NCI-H2196 treated with DMSO at 0.1 percent for 48 hours (cell line): ENCODE data around the gene KCNK15.
"Not testable (repeated sequence)": the region's sequence is repeated elsewhere in the genome, so short reads cannot be mapped to it uniquely, and the experiment has no call there.

Source experiments
- DNase-seq: peaks from one replicate; lab custom pipeline; 2025; ENCODE audit not compliant: unreplicated experiment; lab: John Stamatoyannopoulos, UW

The KCNK15 gene

DNA sequence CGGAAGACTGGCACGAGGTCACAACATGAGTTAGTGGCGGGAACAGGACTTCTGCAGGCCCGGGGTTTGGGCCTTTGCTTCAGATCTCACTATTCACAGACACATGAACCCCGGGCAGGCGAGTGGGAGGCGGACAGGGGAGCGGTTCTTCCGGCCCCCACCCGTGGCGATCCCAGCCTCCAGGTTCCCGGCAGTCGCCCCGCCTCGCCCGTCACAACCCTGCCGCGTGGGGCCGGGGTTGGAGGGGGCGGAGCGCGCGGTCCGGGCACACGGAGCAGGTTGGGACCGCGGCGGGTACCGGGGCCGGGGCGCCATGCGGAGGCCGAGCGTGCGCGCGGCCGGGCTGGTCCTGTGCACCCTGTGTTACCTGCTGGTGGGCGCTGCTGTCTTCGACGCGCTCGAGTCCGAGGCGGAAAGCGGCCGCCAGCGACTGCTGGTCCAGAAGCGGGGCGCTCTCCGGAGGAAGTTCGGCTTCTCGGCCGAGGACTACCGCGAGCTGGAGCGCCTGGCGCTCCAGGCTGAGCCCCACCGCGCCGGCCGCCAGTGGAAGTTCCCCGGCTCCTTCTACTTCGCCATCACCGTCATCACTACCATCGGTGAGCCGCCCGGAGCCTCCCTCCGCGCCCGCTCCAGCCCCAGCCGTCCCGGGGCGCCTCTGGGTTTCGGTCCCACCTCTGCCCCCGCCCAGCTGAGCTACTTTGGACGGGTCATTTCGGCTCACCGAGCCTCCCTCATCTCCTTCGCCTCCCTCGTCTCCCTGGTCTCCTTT lies at the start of gene KCNK15:
TSS of gene KCNK15 (plus strand) at position 268 of the 769 bp plus-strand sequence. CDS start at position 314, 46 bp downstream.
- no peak for DNase-seq

DNA sequence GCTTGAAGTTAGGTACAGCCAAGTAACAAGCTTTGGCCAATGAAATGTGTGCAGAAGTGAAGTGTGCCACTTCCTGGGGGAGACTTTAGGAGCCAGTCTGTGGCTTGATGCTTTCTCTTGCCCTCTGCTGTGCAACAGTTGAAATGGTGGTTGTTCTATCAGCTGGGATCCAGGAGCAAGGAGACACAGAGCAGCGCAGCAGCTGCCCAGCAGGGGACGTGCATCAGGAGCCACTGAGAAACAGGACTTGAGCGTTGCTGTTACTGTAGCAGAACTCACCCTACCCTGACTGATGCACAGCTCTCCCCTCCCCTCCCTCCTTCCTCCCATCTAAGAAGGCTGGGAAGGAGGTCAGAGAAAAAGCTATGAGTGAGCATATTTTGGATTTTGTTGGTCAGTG lies 49.4 kb upstream of the KCNK15 start:
- DNase-seq = no peak

DNA sequence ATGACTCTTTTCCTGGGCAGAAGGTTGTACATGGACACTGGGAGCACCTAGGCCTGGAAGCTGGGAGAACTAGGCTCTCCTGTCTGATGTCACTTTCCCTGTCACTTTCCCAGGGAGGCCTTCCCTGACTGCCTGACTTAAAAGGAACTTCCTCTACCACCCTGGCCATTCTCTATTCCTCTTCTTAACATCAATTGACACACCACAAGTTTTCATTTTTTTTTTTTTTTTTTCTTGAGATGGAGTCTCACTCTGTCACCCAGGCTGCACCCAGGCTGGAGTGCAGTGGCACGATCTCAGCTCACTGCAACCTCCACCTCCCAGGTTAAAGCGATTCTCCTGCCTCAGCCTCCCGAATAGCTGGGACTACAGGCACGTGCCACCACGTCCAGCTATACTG lies 48.6 kb upstream of the KCNK15 start:
- DNase-seq = not testable (repeated sequence)

DNA sequence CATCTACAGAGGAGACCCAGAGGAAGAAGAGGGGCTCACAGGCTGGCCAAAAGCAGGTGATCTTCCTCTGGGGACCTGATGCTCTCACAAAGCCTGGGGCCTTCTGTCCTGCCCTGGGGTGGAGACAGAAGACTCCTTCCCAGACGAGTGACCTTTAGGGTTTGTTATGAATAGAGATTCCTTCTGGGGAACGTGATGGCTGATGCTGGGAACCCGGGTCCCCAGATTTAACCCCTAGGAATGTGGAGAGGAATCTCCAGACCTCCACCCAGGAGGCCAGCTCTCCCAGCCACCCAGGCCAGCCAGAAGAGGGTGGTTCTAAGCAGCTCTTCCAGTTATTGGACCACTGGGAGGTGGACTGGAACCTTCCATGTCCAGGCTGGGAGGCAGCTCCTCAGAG lies 47.3 kb upstream of the KCNK15 start:
- no peak for DNase-seq

DNA sequence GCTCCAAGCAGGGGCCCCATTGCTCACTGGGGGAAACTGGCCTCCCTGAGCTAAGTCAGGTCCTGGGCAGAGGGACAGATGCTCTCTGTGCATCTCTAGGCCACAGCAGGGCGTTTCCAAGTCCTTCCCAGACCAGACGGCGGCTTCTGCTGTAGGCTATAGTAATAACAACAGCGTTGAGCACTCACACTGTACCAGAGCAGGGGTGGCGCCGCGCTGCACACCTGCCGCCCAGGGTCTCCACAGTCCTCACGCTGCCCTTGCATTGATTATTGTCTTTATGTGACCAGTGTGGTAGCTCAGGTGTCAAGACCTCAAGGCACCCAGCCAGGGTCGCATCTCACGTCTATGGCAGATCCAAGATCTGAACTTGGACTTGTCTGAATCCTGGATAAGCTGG lies 45.4 kb upstream of the KCNK15 start:
- no peak for DNase-seq

DNA sequence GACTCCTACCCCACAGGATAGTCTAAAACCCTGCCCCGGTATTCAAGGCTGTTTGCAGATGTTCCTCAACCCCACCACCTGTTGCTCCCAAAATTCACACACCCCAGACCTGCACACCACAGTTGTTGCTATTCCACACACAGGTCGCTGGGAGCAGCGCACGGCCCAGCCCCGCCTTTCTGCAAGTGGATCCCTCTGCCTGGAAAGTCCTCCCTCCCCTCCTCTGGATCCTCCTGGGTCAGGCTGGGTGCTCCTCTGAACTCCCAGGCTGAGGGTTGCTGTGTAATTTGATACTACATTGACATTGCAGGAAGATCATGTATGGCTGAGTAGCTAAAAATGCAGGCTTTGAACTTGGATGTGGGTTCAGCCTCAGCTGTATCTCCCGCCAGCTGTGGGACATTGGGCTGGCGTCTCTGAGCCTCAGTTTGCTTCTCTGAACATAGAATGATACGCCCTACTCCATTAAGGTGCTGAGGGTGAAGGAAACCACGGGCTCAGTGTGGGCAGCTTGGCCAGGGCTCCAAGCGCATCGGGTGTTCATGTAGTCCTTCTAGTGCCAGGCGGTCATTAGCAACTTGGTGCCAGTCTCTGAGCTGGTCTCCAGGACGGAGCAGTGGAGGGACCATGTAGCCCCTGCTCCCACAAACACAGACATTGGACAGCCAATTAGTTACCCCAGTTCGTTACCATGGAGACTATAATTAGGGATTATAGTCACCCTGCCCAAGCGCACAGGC lies 44.4 kb upstream of the KCNK15 start:
- no peak for DNase-seq

DNA sequence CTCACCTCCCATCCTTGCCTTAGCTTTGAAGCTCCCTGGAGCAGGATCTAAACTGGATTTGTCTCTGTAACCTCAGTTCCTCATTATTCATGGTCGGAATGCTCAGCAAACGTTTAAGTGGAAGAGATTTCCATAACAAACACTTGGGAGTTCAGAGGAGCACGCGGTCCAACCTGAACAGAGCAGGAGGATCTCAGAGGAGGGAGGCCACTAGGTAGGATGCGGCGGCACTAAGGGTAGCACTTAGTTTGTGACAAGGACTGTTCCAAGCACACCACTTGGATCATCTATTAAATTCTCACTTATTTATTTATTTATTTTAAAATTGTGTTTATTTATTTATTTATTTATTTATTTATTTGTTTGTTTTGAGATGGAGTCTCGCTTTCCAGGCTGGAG lies 43.8 kb upstream of the KCNK15 start:
- DNase-seq = no peak

DNA sequence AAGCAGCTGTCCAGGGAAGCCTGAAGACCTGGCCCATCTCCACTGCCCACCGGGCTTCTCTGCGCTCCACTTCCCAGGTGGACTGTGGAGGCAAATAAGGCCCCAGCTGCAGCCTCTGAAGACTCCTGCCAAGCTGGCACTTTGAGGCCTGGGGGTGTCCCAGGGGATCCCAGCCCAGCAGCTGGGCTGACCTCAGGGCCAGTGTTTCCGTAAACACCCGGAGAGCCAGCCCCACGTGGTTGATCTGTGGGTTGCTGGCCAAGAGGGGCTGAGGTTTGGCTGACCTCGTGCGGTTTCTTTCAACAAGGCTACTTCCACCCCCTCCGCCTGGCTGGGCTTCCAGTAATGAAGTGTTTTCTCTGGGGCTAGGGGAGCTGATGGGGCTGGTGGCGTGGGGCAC lies 42.9 kb upstream of the KCNK15 start:
- peak; percentile 70 for DNase-seq

DNA sequence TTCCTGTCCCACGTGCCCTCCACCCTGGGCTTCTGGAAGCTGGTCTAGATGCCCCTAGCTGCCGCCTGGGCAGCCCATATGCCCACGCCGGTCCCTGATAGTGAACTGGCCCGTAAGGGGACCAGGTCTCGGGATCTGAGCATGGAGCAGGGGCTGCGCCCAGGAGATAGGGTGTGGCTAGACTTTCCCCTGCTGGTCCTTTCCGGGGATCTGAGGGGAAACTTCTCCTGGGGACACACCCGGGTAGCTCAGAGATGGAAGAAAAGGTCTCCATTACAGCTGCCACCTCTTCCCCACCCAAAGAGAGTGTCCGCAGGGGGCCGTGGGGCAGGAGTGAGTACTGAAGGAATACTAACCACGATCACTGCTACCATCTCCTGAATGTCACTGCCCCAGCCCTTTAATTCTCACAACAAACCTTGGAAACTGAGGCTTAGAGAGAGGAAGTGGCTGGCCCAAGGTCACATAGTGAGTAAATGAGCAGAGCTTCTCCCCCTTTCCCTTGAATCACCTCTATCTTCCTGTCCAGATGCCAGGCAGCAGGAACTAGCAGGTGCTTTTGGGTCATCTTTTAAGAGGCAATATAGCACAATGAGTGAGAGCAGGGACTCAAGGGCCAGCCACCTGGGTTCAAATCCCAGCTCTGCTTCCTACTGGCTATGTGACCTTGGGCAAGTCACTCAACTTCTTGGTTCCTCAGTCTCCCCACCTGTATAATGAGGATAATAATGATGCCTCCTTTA lies 42.3 kb upstream of the KCNK15 start:
- no peak for DNase-seq

DNA sequence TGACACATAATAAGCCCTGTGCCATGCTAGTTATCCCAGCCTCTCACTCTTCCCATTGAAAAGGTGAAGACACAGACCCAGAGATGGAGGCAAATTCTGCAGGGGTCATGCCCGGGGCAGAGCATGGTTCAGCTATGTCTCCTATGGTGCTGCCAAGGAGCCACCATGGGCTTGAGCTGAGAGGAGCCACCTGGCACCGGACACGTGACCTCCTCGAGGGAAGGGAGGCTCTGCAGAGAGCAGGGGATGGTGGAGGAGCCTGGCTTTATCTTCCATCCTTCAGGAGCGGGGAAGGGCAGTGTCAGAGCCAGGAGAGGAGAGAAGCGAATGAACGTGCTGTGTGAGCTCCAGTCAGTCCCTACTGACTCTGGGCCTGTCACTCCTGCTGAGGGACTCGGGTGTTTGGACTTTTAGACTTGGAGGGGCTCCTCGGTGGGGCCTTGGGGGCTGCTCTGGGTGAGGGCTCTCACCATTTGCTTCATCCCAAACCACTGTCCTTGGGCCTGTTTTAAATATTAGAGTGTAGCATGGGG lies 41.6 kb upstream of the KCNK15 start:
- no peak for DNase-seq

DNA sequence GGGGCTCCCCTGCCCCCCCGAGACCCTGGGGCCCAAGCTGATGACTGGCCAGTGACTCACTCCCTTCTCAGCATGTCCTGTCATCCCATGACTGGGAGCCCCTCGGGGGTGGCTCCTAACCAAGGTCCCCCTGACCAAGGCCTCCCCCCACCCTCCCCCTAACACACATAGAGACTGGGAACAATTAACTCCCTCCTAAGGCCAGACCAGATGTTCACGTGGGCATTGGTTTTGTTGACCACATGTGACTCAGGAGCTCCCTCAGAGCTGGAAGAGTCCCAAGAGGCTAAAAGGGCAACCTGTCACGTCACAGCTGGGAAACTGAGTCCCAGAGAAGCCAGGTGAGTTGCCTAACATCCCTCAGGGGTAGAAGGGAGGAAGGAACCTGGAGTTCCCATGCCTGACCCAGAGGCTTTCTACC lies 41.1 kb upstream of the KCNK15 start:
- DNase-seq = no peak

DNA sequence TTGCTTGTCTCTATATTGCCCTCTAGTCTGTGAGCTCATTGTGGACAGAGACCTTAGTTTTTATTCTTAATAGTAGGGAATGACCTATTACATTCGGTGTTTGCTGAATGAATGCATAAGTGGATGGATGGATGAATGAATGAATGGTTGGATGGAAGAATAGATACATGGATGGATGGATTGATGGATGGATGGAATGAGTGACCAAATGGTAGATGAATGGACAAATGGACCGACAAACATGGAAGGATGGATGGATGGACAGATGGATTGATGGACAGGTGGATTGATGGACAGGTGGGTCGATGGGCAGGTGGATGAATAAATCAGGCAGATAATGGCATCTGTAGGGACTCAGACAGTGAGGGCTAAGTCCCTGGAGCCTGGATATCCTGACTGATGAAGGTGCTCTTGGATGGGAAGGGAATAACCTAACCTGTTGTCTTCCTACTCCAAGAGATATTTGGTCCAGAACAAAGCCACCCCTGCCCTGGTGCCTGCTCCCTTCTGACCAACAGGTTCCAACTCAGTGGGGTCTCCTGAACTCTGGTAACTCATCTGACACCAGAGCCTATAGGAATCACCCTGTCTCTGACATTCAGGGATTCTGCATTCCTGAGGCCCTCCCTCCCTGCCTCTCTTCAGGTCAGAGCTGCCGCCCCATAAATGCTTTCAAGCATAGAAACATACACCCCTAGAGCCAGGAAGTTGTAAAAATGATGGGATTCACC lies 40.1 kb upstream of the KCNK15 start:
- DNase-seq = no peak

DNA sequence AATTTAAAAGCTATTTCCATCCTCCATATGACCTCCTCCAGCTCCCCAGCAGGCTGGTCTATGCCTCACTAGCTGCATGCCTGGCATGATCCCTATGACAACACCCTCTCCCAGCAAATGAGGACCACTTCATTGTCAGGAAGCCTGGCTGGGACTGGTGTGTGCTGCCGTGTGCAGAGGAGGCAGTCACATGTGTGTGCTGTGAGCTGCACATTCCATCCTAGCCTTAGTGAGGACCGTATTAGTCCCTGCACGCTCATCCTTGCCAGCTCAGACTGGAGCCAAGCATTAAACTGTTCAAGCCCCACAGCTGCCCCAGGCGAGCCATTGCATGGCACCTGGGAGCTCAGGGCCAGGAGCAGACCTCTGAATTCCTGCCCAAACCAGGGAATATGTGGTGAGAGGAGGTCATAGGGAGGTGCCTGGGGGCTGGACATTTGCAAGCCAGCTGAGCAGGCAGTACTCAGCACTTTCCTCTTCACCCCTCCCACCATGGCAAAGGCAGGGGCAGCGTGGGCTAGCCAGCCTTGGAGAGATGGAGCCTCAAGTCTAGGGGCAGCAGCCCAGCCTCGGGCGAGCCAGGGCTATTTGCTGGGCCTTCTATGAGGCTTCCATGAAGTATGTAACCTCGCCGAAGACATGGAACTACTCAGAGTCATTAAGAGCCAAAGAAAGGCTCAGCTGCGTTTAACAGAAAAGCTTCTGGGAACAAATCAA lies 39.2 kb upstream of the KCNK15 start:
- no peak for DNase-seq

DNA sequence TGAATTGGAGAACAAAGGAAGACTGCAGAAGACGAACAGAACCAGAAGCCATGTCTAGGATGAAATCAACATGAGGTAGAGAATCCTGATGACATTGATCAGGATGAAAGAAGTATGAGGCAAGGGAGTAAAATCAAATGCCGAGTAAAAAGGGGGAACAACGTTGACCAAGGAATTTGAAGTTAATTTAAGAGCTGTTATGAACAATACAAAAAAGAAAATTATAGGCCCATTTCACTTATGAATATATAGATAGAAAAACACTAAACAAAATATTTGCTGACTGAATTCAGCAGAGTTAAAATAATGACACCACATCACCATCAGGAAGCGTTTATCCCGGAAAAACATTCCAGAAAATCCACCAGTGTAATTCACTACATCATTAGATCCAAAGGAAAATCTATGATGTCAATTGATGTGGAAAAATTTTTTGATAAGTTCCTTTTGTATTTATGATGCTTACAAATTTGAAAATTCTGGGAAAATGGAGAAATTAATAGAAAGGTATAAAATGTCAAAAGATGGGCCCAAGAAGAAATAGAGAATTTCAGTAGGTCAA lies 38.6 kb upstream of the KCNK15 start:
- DNase-seq = no peak

DNA sequence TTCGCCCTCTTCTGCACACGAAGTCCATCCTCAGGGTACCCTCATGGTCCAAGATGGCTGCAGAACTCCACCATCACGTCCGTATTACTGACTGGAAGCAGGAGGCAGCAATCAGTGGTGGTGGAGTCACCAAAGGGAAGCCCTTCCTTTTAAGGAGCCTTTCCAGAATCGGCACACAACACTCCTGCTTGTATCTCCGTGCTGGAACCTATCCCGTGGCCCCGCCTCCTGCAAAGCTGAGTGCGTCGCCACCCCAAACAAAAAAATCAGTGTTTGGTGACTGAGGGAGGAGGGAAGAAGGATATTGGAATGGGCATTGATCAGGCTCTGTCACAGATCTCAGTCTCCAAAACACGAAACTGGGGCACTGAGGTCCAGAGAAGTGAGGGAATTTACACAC lies 36.3 kb upstream of the KCNK15 start:
- DNase-seq = no peak

DNA sequence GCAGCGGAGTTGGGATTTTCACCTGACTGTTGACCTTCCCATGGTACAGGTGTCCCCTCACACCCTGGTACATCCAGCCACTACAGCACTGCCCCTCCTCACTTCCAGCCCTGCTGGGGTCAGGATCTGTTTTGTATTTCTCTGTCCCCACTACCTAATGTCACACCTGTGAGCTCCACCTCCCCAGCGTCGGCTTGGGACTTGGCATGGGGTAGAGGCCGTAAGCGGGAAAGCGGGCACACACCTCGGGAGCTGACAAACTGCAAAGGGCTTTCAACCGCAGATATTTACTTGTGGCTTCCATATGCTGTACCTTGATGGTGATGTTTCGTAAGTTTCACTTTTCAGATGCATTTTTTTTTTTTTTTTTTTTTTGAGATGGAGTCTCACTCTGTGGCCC lies 35.9 kb upstream of the KCNK15 start:
- DNase-seq = no peak

DNA sequence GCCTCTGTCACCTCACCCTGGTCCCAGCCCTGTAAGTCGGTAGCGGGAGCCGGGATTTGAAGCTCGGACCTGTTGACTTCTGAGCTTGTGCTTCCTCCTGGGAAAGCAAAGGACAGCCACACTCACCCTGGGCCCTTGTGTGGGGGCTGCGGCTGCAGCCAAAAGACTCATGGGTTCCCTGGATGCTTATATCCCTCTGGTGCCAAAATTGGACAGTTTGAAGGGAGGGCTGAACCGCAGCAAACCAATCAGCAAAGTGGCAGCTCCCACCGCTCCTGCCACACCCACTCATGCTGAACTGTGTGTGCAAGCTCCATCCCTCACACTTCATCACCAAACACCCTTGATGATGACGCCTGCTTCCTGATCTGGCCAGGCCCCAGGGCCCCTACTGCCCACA lies 34.4 kb upstream of the KCNK15 start:
- DNase-seq = no peak

DNA sequence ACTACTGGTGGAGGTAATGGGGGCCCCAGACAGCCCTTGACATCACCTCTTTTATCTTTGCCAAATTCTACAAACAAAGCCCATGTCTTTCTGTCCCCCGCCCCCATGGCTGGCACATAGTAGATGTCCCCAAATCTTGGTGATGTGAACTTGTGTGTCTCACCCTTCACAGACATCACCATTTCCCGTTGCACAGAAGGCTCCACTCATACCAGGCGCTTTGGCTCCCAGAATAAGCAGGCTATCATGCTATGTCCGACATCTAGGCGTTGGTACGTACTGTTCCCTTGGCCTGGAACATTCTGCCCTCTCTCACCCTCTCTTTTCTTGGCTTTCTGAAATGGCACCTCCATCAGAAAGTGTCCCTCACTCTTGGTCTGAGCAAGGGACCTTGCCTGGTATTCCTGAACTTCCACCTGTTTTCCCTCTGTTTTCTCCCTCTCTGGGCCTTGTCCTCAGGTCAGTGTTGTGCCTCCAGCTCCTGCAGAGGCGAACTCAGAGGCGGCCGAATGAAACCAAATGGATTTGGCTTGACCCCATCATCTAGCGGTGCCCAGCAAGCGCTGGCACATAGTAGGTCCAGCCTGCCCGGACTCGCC lies 31.5 kb upstream of the KCNK15 start:
- no peak for DNase-seq

DNA sequence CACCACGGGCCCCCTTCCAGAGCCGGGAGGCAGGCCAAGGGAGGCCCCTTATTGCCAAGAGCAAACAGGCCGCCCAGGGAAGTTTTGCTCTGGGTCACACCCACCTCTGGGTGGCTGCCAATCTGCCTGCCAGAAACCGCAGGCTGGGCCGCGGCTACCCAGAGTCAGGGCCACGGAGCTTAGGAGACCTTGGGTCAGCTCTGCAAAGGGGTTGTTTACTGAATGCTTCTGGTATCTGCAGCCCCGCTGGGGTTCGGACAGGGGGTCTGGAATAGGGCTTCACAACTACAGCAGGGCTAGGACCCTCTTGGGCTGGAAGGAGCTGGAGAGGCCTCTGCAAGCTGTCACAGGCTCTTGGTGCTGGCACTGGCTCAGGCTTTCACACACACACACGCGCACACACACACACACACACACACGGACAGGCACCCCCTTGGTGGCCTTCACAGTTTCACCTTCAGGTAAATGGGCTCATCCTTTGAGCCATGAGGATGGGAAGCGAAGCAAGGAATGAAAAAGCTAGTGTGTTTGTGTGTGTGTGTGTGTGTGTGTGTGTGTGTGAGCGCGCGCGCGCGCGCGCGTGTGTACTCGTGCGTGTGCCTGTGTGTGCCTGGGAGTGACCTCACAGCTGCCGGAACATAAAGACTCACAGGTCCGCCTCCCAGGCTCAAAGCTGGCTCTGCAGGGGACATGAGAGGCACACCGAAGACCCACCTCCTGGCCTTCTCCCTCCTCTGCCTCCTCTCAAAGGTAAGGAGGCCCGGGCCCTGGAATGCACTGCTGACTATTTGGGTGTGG lies 30.8 kb upstream of the KCNK15 start, which contains the start of gene CCN5:
TSS of gene CCN5 (plus strand) at position 669 of the 798 bp plus-strand sequence. CDS start at position 691, 22 bp downstream.
- peak; percentile 66 for DNase-seq
